AG09309 (cell line): Measurements from ENCODE around the gene TUBB1.

Experiments used
- DNase-seq: peaks from one replicate; pipeline ENCODE4 v3.0.0-alpha.2; 2010; ENCODE audit warnings: low read depth
- H3K4me3 ChIP-seq: 2 replicates; pipeline ENCODE4 v1.5.1; 2011; ENCODE audit warnings: mild to moderate bottlenecking, low read depth, low read length, moderate library complexity; ENCODE audit not compliant: control insufficient read depth
- CTCF ChIP-seq: IDR thresholded peaks from 2 replicates; pipeline ENCODE4 v1.5.1; 2011; ENCODE audit warnings: mild to moderate bottlenecking, low read depth, low read length, inconsistent platforms; ENCODE audit not compliant: insufficient read depth, control insufficient read depth; ENCODE audit errors: missing control alignments

Gene TUBB1

GRCh38 chr20:58995461-58996225 lies 23.6 kb upstream of the TUBB1 start:
- H3K4me3 ChIP-seq = no peak overlapping the region
- no peak for DNase-seq
- no peak for TF ChIP-seq CTCF

- DNase-seq = no peak
- TF ChIP-seq CTCF = no peak
- H3K4me3 ChIP-seq = no peak overlapping the region
Measured at GRCh38 chr20:58996226-58996611, 23.0 kb upstream of the TUBB1 start.

GRCh38 chr20:58997141-58997770 lies 22.0 kb upstream of the TUBB1 start:
- no peak overlapping the region for H3K4me3 ChIP-seq
- TF ChIP-seq CTCF = no peak
- DNase-seq = no peak

GRCh38 chr20:58998656-58999055 lies 20.6 kb upstream of the TUBB1 start:
- no peak overlapping the region for H3K4me3 ChIP-seq
- no peak for DNase-seq
- TF ChIP-seq CTCF = no peak

GRCh38 chr20:59000326-59000725 lies 18.9 kb upstream of the TUBB1 start:
- TF ChIP-seq CTCF = no peak
- H3K4me3 ChIP-seq = no peak overlapping the region
- no peak for DNase-seq

GRCh38 chr20:59001068-59001448 lies 18.2 kb upstream of the TUBB1 start:
- DNase-seq = no peak
- TF ChIP-seq CTCF = no peak
- H3K4me3 ChIP-seq = no peak overlapping the region
